GM19455 (cell line): Measurements from ENCODE around the gene NDUFB5.

Experiments used
- ATAC-seq: cut with Tn5 transposase; IDR thresholded peaks from one replicate; pipeline ENCODE4 v1.9.1; 2021; ENCODE audit not compliant: unreplicated experiment

The NDUFB5 gene

GRCh38 chr3:179676081-179676480, 71.5 kb downstream of the NDUFB5 start:
- ATAC-seq: no peak
